Liver (tissue), 9 donors: ENCODE measurements around the gene SP140L. TPM values are rescaled to one million over a fixed set of nuclear protein-coding genes. Genes with fewer than 3 reads are reported as not detected.

Experiments used
- DNase-seq: peaks from one replicate; pipeline ENCODE4 v3.0.0-alpha.2; 2017; ENCODE audit warnings: low spot score
- H3K27ac ChIP-seq, 2 donors: one replicate each; pipeline ENCODE4 v1.7.0; 2013; ENCODE audit warnings: inconsistent platforms in 2 of 2, low read length in 2 of 2, control low read depth in 1 of 2, low read depth in 1 of 2, mild to moderate bottlenecking in 1 of 2
- H3K27me3 ChIP-seq, 4 donors: one replicate each; pipeline versions ENCODE4 v1.6.1 to v1.7.0; 2013; ENCODE audit warnings: low read length in 3 of 4, inconsistent platforms in 1 of 4, mild to moderate bottlenecking in 1 of 4, moderate library complexity in 1 of 4; ENCODE audit not compliant: control insufficient read depth in 4 of 4, insufficient read depth in 4 of 4
- H3K36me3 ChIP-seq, 4 donors: one replicate each; pipeline versions ENCODE4 v1.6.1 to v1.7.0; 2013; ENCODE audit warnings: low read length in 3 of 4, mild to moderate bottlenecking in 3 of 4, low read depth in 1 of 4, moderate library complexity in 1 of 4; ENCODE audit not compliant: control insufficient read depth in 4 of 4, insufficient read depth in 3 of 4
- H3K4me1 ChIP-seq, 4 donors: one replicate each; pipeline versions ENCODE4 v1.6.1 to v1.7.0; 2013; ENCODE audit warnings: low read length in 3 of 4, mild to moderate bottlenecking in 3 of 4, moderate library complexity in 1 of 4; ENCODE audit not compliant: control insufficient read depth in 4 of 4, insufficient read depth in 4 of 4
- H3K4me3 ChIP-seq, 3 donors: one replicate each; pipeline versions ENCODE4 v1.6.1 to v1.7.0; 2013; ENCODE audit warnings: low read length in 3 of 3, control low read depth in 1 of 3, low read depth in 1 of 3, mild to moderate bottlenecking in 1 of 3
- H3K9ac ChIP-seq, 2 donors: one replicate each; pipeline ENCODE4 v1.7.0; 2013; ENCODE audit warnings: low read length in 2 of 2, mild to moderate bottlenecking in 2 of 2, moderate library complexity in 2 of 2, control low read depth in 1 of 2, low read depth in 1 of 2
- H3K9me3 ChIP-seq, 4 donors: one replicate each; pipeline versions ENCODE4 v1.6.1 to v1.7.0; 2013; ENCODE audit warnings: low read length in 3 of 4; ENCODE audit not compliant: control insufficient read depth in 4 of 4
- ATF3 ChIP-seq: IDR thresholded peaks from 2 replicates; pipeline ENCODE4 v1.6.1; 2016; ENCODE audit warnings: antibody characterized with exemption
- EGR1 ChIP-seq, 2 donors: IDR thresholded peaks; 2 replicates each; pipeline ENCODE4 v1.6.1; 2016 to 2018; ENCODE audit warnings: antibody characterized with exemption in 2 of 2, low read depth in 2 of 2
- FOXA2 ChIP-seq: IDR thresholded peaks from 2 replicates; pipeline ENCODE4 v1.6.1; 2016; ENCODE audit warnings: antibody characterized with exemption
- GABPA ChIP-seq, 2 donors: IDR thresholded peaks in 1 of 2; conservative IDR thresholded peaks in 1 of 2; 2 replicates each; pipeline ENCODE4 v1.6.1; 2016; ENCODE audit warnings: antibody characterized with exemption in 2 of 2, mild to moderate bottlenecking in 1 of 2, moderate library complexity in 1 of 2
- HNF4A ChIP-seq, 2 donors: conservative IDR thresholded peaks; 2 replicates each; pipeline ENCODE4 v1.6.1; 2016; ENCODE audit warnings: antibody characterized with exemption in 2 of 2, mild to moderate bottlenecking in 2 of 2
- HNF4G ChIP-seq: IDR thresholded peaks from 2 replicates; pipeline ENCODE4 v1.6.1; 2016; ENCODE audit warnings: antibody characterized with exemption
- JUND ChIP-seq, 2 donors: IDR thresholded peaks; 2 replicates each; pipeline ENCODE4 v1.6.1; 2016; ENCODE audit warnings: antibody characterized with exemption in 2 of 2
- NR2F2 ChIP-seq: IDR thresholded peaks from 2 replicates; pipeline ENCODE4 v1.6.1; 2016; ENCODE audit warnings: antibody characterized with exemption
- RAD21 ChIP-seq, 2 donors: IDR thresholded peaks; 2 replicates each; pipeline ENCODE4 v1.6.1; 2016; ENCODE audit warnings: antibody characterized with exemption in 2 of 2, mild to moderate bottlenecking in 2 of 2
- REST ChIP-seq: IDR thresholded peaks from 2 replicates; pipeline ENCODE4 v1.6.1; 2016; ENCODE audit warnings: antibody characterized with exemption, mild to moderate bottlenecking
- RXRA ChIP-seq, 2 donors: IDR thresholded peaks; 2 replicates each; pipeline ENCODE4 v1.6.1; 2017 to 2018; ENCODE audit warnings: antibody characterized with exemption in 2 of 2, mild to moderate bottlenecking in 1 of 2
- SP1 ChIP-seq: IDR thresholded peaks from 2 replicates; pipeline ENCODE4 v1.6.1; 2018; ENCODE audit warnings: antibody characterized with exemption, mild to moderate bottlenecking
- TAF1 ChIP-seq: conservative IDR thresholded peaks from 2 replicates; pipeline ENCODE4 v1.6.1; 2016; ENCODE audit warnings: antibody characterized with exemption, mild to moderate bottlenecking
- YY1 ChIP-seq: IDR thresholded peaks from 2 replicates; pipeline ENCODE4 v1.6.1; 2016; ENCODE audit warnings: antibody characterized with exemption, mild to moderate bottlenecking
- ZBTB33 ChIP-seq: IDR thresholded peaks from 2 replicates; pipeline ENCODE4 v1.6.1; 2016; ENCODE audit warnings: antibody characterized with exemption
- WGBS: extraction: QIAGEN DNeasy Blood & Tissue Kit; methylation state at CpG from one replicate; pipeline ENCODE4 v1.1.7; 2013; 5-methylcytosine and 5-hydroxymethylcytosine counted together
- polyA plus RNA-seq, 2 donors: library from polyadenylated mRNA; stranded (reverse) in 1 of 2; unstranded in 1 of 2; fragments of 200-250 nt in 1 of 2; fragments of >200 nt in 1 of 2; fragmentation: Nextera tagmentation in 1 of 2; extraction: Ambion mirVana in 1 of 2; gene quantifications; one replicate each; pipeline versions ENCODE4 v1.2.1 to v1.2.3, GENCODE V29; 2013 to 2015
- total RNA-seq, 2 donors: library from RNA; depleted of rRNA; stranded (reverse); fragments of >200 nt; gene quantifications; one replicate each; pipeline ENCODE4 v1.2.3, GENCODE V29; 2014
- donor health status: healthy.
- donor health status: healthy.
- donor health status: healthy.
- donor health status: healthy.
- donor health status: healthy.

Gene SP140L
- total and polyA plus RNA-seq, 4 donors: 3.1 to 21.5 (median 6.6) TPM

GRCh38 chr2:230327418-230328154 is 593 bp downstream of the SP140L start:
- H3K4me1 ChIP-seq: peaks cover 0 to 21% (median 9%) of the 10 kb centered on the region in 4 donors
- peaks cover 0 to 6% (median 2%) of the 10 kb centered on the region in 4 donors for H3K9me3 ChIP-seq
- TF ChIP-seq JUND (IDR thresholded peaks at IDR 0.05) (no peak), RXRA (IDR thresholded peaks at IDR 0.05) (no peak), EGR1 (IDR thresholded peaks at IDR 0.05; ENCODE audit: low read depth in 2 of 2) (peak in 1 of 2 donors; percentile 7), HNF4G (no peak), TAF1 (no peak), FOXA2 (no peak)
- WGBS: 56% methylated on average over 5 of the region's 5 CpGs
- H3K27ac ChIP-seq: peak overlapping the region; percentile 74 to 80
- no peak for DNase-seq
- H3K27me3 ChIP-seq: no peaks in the 10 kb centered on the region
- peak overlapping the region; percentile 73 for H3K9ac ChIP-seq
- H3K36me3 ChIP-seq: peaks cover 0 to 5% (median under 1%) of the 10 kb centered on the region in 4 donors
- H3K4me3 ChIP-seq: peak overlapping the region; percentile 56 to 88 (median 76)

GRCh38 chr2:230328155-230328458 is 1.1 kb downstream of the SP140L start:
- peaks cover 0 to 3% (median 0%) of the 10 kb centered on the region in 4 donors for H3K9me3 ChIP-seq
- peaks cover 0 to 6% (median under 1%) of the 10 kb centered on the region in 4 donors for H3K36me3 ChIP-seq
- no peak for DNase-seq
- peak overlapping the region in 2 of 3 donors; percentile 56 to 76 for H3K4me3 ChIP-seq
- H3K27me3 ChIP-seq: no peaks in the 10 kb centered on the region
- no peak overlapping the region for H3K9ac ChIP-seq
- H3K4me1 ChIP-seq: peaks cover 0 to 21% (median 9%) of the 10 kb centered on the region in 4 donors
- H3K27ac ChIP-seq: peak overlapping the region in 1 of 2 donors; percentile 74
- WGBS: 92% methylated on average over 8 of the region's 8 CpGs
- TF ChIP-seq JUND (IDR thresholded peaks at IDR 0.05): no peak
- no peak for TF ChIP-seq GABPA (IDR thresholded peaks at IDR 0.05 in 1 of 2, conservative IDR thresholded peaks at IDR 0.05 in 1 of 2)
- TF ChIP-seq ZBTB33: no peak
- TF ChIP-seq ATF3: no peak
- no peak for TF ChIP-seq YY1
- no peak for TF ChIP-seq TAF1
- TF ChIP-seq FOXA2: no peak

GRCh38 chr2:230329946-230330605 is 3.1 kb downstream of the SP140L start:
- Histone ChIP-seq H3K27me3 (no peaks in the 10 kb centered on the region), H3K9ac (no peak overlapping the region), H3K27ac (no peak overlapping the region), H3K36me3 (peaks cover 0 to 13% (median 5%) of the 10 kb centered on the region in 4 donors), H3K4me3 (no peak overlapping the region), H3K4me1 (peaks cover 0 to 21% (median 9%) of the 10 kb centered on the region in 4 donors), H3K9me3 (no peaks in the 10 kb centered on the region)
- no peak for TF ChIP-seq FOXA2
- no peak for TF ChIP-seq RAD21 (IDR thresholded peaks at IDR 0.05)
- no peak for TF ChIP-seq REST
- no peak for TF ChIP-seq NR2F2
- TF ChIP-seq JUND (IDR thresholded peaks at IDR 0.05): no peak
- no peak for TF ChIP-seq TAF1
- TF ChIP-seq HNF4A (conservative IDR thresholded peaks at IDR 0.05): no peak
- no peak for TF ChIP-seq SP1
- no peak for TF ChIP-seq ZBTB33
- no peak for TF ChIP-seq RXRA (IDR thresholded peaks at IDR 0.05)
- no peak for TF ChIP-seq ATF3
- DNase-seq: no peak
- 89% methylated on average over 7 of the region's 7 CpGs for WGBS
